Progenitor cell of endocrine pancreas (in vitro differentiated cells): ENCODE data around the gene GOLGA6D. TPM values are rescaled to one million over a fixed set of nuclear protein-coding genes. Genes with fewer than 3 reads are reported as not detected.

ENCODE experiments used
- DNase-seq: peaks from one replicate; pipeline ENCODE4 v3.0.0; 2021; ENCODE audit warnings: low spot score; ENCODE audit not compliant: unreplicated experiment
- H3K27ac Mint-ChIP-seq: 2 replicates; pipeline ENCODE4 v1.8.0; 2021; ENCODE audit warnings: mild to moderate bottlenecking, moderate library complexity, mixed read lengths
- H3K27me3 Mint-ChIP-seq: 2 replicates; pipeline ENCODE4 v1.8.0; 2021; ENCODE audit warnings: mixed read lengths
- H3K36me3 Mint-ChIP-seq: 2 replicates; pipeline ENCODE4 v1.8.0; 2022; ENCODE audit warnings: mixed read lengths; ENCODE audit not compliant: insufficient read depth
- H3K4me1 Mint-ChIP-seq: 2 replicates; pipeline ENCODE4 v1.8.0; 2021; ENCODE audit warnings: low read depth, mixed read lengths
- H3K4me3 Mint-ChIP-seq: 2 replicates; pipeline ENCODE4 v1.8.0; 2021; ENCODE audit warnings: low read depth, mild to moderate bottlenecking, moderate library complexity, mixed read lengths
- H3K9me3 Mint-ChIP-seq: 2 replicates; pipeline ENCODE4 v1.8.0; 2021; ENCODE audit warnings: low read depth, mixed read lengths
- CTCF ChIP-seq: fragments of 200-600 bp; sonication (generic); IDR thresholded peaks from one replicate; pipeline ENCODE4 v1.5.0; 2021; ENCODE audit warnings: antibody characterized with exemption, mild to moderate bottlenecking; ENCODE audit not compliant: unreplicated experiment
- total RNA-seq: library from RNA; stranded (reverse); gene quantifications from 2 replicates; pipeline ENCODE4 v1.2.1, GENCODE V29; 2021

GOLGA6D gene
- total RNA-seq, 1 donor from 2014 or later = not detected

GRCh38 chr15:75335313-75335704 lies 52.7 kb downstream of the GOLGA6D start:
- TF ChIP-seq CTCF = no peak
- no peaks in the 10 kb centered on the region for H3K36me3 Mint-ChIP-seq
- no peaks in the 10 kb centered on the region for H3K9me3 Mint-ChIP-seq
- peak overlapping the region; percentile 97 for H3K4me3 Mint-ChIP-seq
- DNase-seq = no peak
- H3K4me1 Mint-ChIP-seq = peaks cover 14% of the 10 kb centered on the region
- peak overlapping the region; percentile 99 for H3K27ac Mint-ChIP-seq
- peaks cover 3% of the 10 kb centered on the region for H3K27me3 Mint-ChIP-seq

GRCh38 chr15:75335705-75336355 lies 53.2 kb downstream of the GOLGA6D start, which contains the start of gene COMMD4:
COMMD4 (plus strand) TSS chr15:75336063; CDS start chr15:75336090, 27 bp downstream.
- TF ChIP-seq CTCF = no peak
- peaks cover 14% of the 10 kb centered on the region for H3K4me1 Mint-ChIP-seq
- H3K36me3 Mint-ChIP-seq = no peaks in the 10 kb centered on the region
- H3K27ac Mint-ChIP-seq = peak within 1 kb of the TSS; percentile 99
- peaks cover 3% of the 10 kb centered on the region for H3K27me3 Mint-ChIP-seq
- no peaks in the 10 kb centered on the region for H3K9me3 Mint-ChIP-seq
- H3K4me3 Mint-ChIP-seq = peak within 1 kb of the TSS; percentile 97
- peak; percentile 94 for DNase-seq

- H3K4me3 Mint-ChIP-seq = no peak overlapping the region
- TF ChIP-seq CTCF = no peak
- no peak for DNase-seq
- no peaks in the 10 kb centered on the region for H3K9me3 Mint-ChIP-seq
- H3K27me3 Mint-ChIP-seq = no peaks in the 10 kb centered on the region
- H3K36me3 Mint-ChIP-seq = peaks cover 2% of the 10 kb centered on the region
- H3K4me1 Mint-ChIP-seq = peaks cover 14% of the 10 kb centered on the region
- H3K27ac Mint-ChIP-seq = no peak overlapping the region
Measured at GRCh38 chr15:75338661-75339240, 56.1 kb downstream of the GOLGA6D start.

- no peak overlapping the region for H3K4me3 Mint-ChIP-seq
- peaks cover 2% of the 10 kb centered on the region for H3K36me3 Mint-ChIP-seq
- H3K9me3 Mint-ChIP-seq = no peaks in the 10 kb centered on the region
Measured at GRCh38 chr15:75339531-75340240, 57.1 kb downstream of the GOLGA6D start.

More at GRCh38 chr15:75339531-75340240, 57.1 kb downstream of the GOLGA6D start:
- Mint-ChIP-seq H3K4me1 (peaks cover 15% of the 10 kb centered on the region), H3K27me3 (no peaks in the 10 kb centered on the region), H3K27ac (no peak overlapping the region)
- no peak for DNase-seq
- TF ChIP-seq CTCF = no peak
